Hematopoietic multipotent progenitor cell treated with erythropoietin and hydrocortisone succinate and interleukin-3 and kit ligand, for 4 days (in vitro differentiated cells): ENCODE results near the gene PACS1.
"Not testable (repeated sequence)": the region's sequence is repeated elsewhere in the genome, so short reads cannot be mapped to it uniquely, and the experiment has no call there.

ENCODE experiments used
- DNase-seq: peaks from one replicate; pipeline ENCODE4 v3.0.0-alpha.2; 2015

The PACS1 gene

DNA sequence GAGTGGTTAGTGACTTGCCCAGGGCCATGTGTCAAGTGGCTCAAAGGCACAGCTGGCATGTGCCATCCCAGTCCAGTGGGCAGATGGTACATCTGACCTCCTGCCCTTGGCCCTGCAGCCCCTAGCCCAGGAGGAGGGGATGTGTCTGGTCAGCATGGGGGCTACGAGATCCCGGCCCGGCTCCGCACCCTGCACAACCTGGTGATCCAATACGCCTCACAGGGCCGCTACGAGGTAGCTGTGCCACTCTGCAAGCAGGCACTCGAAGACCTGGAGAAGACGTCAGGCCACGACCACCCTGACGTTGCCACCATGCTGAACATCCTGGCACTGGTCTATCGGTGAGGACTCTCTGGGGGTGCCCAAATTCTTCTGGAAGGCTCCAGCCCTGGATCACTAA, 192.6 kb downstream of the PACS1 start:
- DNase-seq: no peak

DNA sequence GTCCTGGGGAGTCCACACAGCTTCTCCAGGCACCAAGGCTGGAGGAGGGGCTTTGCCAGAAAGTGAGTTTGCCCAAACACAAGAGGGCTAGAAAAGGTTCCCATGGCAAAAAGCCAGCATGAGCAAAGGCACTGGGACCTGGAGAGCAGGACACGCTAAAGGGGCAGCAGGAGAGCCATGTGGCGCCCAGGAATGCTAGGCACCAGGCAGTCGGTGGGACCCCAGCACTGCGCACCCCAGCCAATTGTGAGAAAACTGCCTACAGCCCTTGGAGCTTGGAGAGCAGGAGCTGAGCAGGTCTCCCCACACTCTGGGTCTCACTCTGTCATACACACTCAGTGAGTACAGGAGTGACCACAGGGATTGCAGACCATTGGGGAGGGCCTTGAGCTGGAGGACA, 193.2 kb downstream of the PACS1 start:
- DNase-seq: no peak

DNA sequence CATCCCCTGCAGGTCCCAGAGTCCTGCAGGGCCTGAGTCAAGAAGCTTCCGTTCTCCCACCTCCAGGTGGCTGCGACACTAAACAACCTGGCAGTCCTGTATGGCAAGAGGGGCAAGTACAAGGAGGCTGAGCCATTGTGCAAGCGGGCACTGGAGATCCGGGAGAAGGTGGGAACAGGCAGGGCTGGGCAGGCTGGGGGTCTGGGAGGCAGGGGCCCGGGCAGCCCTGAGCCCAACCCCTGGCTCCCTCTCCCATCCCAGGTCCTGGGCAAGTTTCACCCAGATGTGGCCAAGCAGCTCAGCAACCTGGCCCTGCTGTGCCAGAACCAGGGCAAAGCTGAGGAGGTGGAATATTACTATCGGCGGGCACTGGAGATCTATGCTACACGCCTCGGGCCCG, 193.7 kb downstream of the PACS1 start:
- no peak for DNase-seq

DNA sequence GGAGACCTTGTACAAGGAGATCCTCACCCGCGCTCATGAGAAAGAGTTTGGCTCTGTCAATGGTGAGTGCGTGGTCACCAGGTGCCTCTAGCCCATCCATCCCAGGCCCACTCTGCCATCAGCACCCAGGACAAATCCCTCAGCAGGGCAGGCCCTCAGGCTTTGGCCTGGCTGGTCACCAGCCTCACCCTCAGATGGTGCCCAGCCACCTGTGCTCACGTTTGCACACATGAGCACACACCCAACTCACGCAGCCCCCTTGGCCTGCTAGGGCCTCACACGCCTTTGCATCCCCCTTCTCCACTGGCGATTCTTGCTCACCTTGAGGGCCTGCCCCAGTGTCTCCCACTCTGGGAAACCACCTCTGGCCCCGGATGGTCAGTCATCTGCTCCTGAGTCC, 194.3 kb downstream of the PACS1 start:
- no peak for DNase-seq

DNA sequence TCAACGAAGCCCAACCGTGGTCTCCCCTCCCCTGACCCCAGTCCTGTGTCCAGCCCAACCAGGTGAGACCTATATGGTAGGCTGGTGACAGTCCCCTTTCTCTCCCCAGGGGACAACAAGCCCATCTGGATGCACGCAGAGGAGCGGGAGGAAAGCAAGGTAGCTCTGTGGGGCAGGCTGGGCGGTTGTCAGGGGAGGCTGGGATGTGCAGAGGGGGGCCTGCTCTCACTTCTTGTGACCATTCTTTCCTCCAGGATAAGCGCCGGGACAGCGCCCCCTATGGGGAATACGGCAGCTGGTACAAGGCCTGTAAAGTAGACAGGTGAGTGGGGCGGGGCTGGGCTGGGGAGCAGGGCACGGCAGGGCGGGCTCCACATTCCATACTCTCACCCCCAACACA, 194.8 kb downstream of the PACS1 start:
- DNase-seq: peak; percentile 47

DNA sequence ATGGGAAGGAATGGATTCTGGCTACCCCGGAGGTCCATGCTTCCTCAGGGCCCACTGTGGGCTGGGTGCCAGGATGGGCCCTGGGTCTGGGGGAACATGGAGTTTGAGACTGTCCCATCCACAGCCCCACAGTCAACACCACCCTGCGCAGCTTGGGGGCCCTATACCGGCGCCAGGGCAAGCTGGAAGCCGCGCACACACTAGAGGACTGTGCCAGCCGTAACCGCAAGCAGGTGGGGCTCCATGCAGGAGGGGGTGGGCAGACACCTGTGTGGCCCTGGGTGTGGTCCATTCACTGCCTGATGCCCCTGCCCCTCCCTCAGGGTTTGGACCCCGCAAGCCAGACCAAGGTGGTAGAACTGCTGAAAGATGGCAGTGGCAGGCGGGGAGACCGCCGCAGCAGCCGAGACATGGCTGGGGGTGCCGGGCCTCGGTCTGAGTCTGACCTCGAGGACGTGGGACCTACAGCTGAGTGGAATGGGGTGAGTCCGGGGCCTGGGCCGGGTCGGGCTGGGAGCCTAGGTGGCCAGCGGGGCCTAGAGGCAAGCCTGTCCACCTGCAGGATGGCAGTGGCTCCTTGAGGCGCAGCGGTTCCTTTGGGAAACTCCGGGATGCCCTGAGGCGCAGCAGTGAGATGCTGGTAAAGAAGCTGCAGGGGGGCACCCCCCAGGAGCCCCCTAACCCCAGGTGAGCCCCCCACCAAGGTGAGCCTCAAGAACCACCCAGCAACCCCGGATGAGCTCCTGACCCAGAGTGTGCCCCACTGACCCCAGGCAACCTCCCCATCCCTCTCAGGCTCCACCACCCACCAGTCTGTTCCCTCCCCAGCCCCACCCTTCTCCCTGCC, 195.7 kb downstream of the PACS1 start:
- no peak for DNase-seq

DNA sequence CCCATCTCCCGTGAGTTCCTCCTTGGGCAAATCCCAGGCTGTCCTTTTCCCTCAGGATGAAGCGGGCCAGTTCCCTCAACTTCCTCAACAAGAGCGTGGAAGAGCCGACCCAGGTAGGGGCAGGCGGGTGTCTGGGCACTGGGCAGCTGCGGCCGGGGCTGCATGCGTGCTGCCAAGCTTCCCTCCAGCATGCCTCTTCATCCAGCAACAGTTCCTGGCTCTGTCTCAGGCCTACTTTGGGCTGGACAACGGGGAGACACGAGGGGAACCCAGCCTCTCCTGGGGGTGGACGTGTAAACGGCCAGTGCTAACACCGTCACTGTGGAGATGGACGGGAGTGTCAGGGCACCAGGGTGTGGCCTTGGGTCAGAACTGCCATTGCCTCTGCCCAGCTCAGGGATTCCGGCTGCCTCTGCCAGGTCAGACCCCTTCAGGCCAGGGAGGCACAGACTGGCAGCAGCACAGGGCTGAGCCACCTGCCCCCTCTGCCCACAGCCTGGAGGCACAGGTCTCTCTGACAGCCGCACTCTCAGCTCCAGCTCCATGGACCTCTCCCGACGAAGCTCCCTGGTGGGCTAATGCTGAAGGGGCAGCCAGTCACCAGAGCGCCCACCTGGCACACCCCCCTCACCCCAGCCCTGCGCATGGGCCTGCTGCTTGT, 196.4 kb downstream of the PACS1 start:
- DNase-seq: no peak

DNA sequence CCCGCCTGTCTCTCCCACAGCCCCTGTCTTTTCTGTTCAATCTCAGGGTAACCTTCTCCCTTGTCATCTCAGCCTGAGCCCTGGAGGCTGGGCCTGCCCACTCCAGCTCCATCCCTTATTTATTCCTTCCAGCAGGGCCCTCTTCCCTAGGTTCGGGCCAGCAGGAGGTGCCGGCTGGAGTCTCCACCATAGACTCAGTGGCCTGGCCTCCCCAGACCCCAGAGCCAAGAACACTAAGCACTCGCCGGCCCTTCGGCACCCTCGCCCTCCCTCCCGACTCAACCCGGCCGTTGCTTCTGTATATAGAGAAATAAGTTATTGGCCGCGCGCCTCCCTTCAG, 196.9 kb downstream of the PACS1 start:
- DNase-seq: no peak

DNA sequence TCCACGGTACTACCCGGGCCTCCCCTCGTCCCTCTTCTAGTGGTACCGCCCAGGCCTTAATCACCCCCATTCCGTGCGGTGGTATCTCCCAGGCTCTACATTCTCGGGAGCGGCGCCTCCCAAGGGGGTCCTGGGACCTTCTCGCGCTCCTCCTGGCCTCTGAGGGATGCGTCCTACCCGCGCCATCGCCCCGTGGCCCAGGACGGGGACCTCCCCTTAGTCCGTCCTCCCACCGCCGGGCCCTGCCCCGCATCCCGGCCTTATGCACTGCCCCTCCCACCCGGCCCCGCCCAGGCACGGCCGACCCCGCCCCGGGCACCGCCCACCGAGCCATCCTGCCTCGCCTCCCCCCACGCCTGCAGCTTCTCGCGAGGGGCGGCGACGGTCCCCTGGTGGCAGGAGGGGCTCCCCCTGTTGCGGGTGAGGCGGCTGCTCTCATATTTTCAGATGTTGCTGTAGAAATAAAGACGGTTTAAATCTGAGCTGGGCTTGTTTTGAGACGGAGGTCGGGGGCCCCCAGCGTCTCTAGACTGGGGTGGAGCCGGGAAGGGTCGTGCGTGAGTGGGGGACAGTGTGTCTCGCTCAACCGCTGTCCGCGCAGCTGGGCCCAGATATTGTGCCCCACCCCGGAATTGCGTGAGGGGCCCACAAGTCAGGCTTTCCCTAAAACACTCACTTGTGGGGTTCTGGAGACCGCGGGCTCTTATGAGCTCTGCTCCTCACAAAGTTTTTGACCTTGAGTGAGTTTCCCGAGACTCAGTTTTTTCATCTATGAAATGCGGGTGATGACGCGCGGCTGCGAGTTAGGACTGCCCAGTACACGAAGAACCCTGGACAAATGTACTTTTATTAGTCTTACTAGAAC, 197.5 kb downstream of the PACS1 start:
- peak; percentile 93 for DNase-seq

DNA sequence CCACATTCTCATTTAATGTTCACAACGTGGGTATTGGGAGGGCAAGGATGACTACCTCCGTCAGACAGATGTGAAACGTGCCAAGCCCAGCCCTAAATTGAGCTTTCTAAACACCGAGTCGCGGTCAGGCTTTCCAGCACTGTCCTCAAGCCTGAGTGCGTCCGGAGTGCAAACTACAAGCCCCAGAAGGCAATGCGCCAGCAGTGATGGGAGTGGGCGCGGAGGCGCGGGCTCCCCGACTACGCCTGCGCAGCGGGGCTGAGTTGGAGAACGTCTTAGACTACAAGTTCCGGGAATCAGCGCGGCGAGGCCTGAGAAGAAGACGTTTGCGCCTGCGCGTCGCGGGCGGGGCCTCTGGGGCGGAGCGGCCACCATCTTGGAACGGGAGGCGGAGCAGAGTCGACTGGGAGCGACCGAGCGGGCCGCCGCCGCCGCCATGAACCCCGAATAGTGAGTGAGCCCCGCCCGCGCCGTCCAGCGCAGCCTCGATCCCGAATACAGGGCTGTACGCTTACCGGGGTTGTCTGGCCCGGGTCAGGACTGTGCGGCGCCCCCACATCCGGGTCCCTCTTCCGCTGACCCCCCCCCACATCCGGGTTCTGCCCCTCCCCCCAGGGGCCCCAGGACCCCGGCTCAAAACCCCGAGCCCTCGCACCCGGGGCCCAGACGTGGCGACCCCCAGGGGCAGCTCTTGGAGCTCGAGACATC, 198.3 kb downstream of the PACS1 start, which contains the start of gene RAB1B:
RAB1B (plus strand) TSS at position 396 of the 708 bp plus-strand sequence; CDS start at position 437, 41 bp downstream.
- DNase-seq: peak; percentile 100

DNA sequence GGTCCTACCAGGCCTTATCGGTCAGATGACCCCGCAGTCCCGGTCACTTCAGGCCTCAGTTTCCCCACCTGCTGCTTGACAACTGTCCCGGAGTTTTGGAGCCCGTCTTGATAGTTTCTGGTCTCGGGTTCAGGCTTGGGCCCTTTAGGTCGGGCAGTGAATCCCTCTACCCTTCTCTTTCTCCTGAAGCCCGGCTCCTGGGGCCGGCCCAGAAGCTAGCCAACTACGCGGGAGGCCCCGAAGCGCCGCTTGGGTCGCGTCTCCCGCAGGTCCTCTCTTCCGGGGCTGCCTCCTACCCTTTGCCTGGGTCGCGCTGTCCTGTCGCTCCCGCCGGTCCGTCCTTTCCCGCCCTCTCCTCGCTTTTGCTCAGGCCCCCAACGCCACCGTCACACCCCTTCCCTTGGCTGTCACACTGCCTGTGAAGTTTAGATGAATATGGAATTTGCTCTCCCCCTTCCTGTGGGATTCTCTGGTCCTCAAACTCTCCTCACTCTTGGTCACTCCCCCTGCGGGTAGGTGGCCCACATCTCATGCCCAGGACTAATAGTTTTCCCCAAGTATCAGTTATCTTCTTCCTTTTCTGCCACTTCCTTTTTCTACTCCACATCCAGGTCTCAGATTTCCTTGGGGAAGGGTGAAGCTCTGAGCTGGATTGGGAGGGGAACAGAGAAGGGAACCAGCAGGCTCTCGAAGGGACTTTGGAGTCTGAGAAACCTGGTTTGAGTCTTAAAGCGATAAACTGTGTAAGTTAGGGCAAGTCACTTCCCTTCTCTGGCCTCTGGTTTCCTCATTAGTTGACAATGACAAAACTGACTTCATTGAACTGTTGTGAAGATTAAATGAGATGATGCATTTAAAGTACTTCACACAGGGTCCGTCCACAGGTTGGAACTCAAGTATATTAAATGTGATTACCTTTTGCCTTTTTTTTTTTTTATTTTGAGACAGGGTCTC, 199.2 kb downstream of the PACS1 start:
- DNase-seq: peak; percentile 65

DNA sequence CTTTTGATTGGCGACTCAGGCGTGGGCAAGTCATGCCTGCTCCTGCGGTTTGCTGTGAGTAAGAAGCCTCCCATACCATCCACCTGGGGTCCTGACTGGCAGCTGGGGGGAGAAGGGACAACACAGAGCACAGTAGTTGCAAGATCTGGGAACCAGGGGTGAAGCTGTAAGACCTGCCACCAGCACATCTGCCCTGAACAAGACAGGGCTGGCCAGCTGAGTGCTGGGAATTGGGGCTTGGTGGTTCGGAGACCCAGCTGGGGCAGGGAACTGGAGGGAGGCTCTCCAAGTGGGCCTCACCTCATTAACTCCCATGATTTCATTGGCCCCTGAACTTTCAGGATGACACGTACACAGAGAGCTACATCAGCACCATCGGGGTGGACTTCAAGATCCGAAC, 201.7 kb downstream of the PACS1 start:
- DNase-seq: no peak

DNA sequence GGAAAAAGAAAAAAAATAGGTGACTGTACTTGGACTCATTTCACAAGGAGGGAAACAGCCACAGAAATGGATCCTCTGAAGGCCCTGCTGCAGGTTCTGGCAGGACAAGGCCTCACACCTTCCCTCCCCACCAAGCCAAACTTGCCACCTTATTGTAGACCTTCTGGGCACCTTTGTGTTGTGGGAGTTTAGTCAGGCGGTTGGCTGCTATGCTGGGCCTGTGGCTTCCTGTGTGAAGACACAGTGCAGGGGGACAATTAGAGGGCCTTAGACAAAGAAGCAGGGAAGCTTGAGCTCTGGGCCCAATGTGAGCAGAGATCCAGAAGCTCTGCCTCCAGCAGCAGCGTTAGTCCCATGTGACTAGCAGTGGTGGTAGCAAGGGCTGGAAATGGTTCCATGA, 202.5 kb downstream of the PACS1 start:
- DNase-seq: no peak

DNA sequence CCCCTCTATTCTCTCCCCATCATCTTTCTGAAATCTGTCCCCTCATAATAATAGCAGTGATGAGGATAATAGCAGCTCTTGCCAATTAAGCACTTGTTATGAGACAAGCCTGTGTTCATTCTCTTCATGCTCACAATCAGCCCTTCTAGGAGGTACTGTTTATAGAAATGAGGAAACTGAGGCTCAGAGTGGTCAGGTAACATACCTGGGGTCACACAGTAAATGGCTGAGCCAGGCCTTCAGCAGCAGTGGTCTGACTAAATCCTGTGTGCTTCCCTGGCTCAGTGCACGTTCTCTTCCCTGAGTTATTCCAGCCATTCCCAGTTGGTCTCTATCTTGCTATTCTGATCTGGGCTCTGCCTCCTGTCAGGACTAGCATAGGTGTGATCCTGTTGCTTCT, 204.1 kb downstream of the PACS1 start:
- no peak for DNase-seq

DNA sequence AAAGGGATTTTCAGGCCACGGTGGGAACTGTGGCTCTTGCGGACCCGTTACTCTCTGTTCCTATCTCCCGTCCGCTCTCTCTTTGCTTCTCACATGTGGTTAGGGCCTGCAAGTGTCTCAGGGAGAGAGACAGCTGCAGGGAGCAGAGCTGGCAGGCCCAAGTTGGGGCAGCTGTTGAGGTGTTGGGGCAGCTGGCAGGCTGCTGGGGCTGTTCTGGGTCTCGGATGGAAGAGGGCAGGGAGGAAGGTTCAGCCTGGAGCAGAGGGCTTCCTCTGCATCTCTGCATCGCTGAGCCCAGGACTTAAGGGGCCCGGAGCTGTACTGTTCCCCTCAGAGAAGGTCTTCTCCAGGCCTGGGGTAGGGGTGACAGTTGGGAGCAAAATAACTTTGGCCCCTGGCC, 205.3 kb downstream of the PACS1 start:
- DNase-seq: no peak

DNA sequence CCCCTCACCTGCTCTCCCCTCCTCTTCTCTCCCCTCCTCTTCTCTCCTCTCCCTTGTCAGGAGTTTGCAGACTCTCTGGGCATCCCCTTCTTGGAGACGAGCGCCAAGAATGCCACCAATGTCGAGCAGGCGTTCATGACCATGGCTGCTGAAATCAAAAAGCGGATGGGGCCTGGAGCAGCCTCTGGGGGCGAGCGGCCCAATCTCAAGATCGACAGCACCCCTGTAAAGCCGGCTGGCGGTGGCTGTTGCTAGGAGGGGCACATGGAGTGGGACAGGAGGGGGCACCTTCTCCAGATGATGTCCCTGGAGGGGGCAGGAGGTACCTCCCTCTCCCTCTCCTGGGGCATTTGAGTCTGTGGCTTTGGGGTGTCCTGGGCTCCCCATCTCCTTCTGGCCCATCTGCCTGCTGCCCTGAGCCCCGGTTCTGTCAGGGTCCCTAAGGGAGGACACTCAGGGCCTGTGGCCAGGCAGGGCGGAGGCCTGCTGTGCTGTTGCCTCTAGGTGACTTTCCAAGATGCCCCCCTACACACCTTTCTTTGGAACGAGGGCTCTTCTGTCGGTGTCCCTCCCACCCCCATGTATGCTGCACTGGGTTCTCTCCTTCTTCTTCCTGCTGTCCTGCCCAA, 206.0 kb downstream of the PACS1 start:
- DNase-seq: no peak

DNA sequence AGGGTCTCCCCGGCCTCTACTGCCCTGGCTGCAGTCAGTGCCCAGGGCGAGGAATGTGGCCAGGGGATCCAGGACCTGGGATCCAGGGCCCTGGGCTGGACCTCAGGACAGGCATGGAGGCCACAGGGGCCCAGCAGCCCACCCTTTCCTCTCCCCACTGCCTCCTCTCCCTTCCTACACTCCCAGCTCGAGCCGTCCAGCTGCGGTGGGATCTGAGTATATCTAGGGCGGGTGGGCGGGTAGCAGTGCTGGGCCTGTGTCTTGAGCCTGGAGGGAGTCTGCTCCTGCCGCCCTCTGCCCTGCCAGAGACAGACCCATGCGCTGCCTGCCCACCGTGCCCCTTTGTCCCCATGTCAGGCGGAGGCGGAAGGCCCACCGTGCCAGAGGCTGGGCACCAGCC, 206.5 kb downstream of the PACS1 start:
- not testable (repeated sequence) for DNase-seq

DNA sequence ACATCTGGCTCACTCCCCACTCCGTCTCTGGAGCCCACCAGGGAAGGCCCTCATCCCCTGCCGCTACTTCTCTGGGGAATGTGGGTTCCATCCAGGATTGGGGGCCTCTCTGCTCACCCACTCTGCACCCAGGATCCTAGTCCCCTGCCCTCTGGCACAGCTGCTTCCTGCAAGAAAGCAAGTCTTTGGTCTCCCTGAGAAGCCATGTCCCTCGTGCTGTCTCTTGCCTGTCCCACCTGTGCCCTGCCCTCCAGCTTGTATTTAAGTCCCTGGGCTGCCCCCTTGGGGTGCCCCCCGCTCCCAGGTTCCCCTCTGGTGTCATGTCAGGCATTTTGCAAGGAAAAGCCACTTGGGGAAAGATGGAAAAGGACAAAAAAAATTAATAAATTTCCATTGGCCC, 207.0 kb downstream of the PACS1 start:
- DNase-seq: not testable (repeated sequence)

DNA sequence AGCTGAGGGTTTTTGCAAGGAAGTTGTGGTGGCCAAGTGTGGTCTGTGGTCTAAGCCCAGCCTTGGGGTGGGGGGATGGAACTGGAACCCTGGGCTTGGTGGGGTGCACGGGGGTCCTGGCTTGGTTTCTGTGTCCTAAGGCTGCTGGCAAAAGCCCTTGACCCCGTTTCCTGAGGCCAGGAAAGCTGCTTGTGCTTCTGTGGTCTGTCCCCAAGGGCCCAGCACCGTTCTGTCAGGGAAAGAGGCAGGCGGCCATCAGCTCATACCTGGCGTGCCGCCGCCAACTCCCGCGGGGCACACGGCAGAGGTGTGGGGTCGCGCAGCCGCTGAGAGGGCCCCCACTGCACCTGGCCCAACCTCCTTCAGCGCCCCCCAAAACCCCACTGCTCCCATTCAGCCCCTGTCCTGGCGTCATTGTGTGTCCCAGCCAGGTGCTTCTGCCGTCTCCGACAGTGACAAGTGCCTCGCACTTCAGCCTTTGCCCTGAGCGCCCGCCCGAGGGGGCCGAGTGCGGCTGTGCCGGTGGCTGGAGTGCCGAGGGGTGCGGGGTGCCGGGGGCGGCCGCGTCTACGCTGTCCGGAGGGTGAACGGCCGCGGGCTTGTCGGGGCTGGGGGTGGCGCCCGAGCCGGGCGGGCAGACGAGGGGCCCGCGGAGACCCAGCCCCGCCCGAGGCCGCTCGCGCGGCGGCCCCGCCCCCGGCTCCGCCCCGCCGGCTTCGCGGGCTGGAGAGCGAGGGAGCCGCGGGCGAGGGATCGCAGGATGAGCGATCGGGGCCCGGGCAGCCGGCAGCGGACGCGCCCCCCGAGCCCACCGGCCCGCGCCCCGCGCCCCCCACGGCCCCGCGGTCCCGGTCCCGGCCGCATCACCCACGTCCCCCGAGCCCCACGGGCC, 207.6 kb downstream of the PACS1 start, which contains the start of gene CNIH2:
CNIH2 (plus strand) TSS at position 705 of the 892 bp plus-strand sequence. CDS start 282 bp downstream, outside the sequence.
- peak; percentile 53 for DNase-seq
